LNCAP (cell line): ENCODE results near the gene PCYOX1L.

Source experiments
- TF ChIP-seq, protein P1 (sequence below): fragments of 450-650 bp; IDR thresholded peaks from 2 replicates; pipeline ENCODE4 v1.5.1; 2017; ENCODE audit warnings: mild to moderate bottlenecking

The PCYOX1L gene

DNA sequence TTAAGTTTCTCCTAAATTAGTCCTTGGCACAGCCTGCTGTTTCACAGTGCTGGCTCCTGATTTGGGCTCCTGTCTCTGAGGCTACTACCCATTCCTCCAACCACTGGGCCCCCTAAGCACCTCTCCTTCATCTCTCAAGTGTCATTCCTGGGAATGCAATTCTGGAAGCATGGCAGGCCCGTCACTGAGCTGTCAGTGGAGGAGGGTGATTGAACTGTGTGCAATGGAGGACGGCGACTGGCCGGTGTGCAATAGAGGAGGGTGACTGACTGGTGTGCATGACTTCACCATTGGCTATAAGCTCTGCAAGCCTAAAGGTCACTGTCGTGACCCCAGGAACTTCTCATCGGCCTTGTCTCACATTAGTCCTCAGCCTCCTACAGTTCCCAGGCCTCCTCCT lies 33.7 kb downstream of the PCYOX1L start:
- TF ChIP-seq, protein P1, sequence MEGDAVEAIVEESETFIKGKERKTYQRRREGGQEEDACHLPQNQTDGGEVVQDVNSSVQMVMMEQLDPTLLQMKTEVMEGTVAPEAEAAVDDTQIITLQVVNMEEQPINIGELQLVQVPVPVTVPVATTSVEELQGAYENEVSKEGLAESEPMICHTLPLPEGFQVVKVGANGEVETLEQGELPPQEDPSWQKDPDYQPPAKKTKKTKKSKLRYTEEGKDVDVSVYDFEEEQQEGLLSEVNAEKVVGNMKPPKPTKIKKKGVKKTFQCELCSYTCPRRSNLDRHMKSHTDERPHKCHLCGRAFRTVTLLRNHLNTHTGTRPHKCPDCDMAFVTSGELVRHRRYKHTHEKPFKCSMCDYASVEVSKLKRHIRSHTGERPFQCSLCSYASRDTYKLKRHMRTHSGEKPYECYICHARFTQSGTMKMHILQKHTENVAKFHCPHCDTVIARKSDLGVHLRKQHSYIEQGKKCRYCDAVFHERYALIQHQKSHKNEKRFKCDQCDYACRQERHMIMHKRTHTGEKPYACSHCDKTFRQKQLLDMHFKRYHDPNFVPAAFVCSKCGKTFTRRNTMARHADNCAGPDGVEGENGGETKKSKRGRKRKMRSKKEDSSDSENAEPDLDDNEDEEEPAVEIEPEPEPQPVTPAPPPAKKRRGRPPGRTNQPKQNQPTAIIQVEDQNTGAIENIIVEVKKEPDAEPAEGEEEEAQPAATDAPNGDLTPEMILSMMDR, result no peak

DNA sequence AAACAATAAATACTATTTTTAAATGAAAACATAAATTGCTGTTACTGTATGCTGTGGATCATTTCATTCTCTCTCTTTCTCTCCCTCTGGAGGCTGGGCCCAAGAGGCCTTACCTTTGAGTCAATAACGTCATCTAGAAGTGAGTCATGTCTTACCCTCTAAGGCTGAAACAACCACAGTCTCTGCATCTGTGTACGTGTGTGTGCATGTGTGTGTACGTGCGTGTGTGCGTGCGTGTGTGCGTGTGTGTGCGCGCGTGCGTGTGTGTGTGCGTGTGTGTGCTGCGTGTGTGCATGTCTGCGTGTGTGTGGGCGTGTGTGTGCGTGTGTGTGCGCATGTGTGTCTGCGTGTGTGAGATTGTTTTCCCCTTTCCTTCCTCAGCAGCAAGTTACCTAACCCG lies 34.9 kb downstream of the PCYOX1L start:
- TF ChIP-seq, protein P1, result no peak

DNA sequence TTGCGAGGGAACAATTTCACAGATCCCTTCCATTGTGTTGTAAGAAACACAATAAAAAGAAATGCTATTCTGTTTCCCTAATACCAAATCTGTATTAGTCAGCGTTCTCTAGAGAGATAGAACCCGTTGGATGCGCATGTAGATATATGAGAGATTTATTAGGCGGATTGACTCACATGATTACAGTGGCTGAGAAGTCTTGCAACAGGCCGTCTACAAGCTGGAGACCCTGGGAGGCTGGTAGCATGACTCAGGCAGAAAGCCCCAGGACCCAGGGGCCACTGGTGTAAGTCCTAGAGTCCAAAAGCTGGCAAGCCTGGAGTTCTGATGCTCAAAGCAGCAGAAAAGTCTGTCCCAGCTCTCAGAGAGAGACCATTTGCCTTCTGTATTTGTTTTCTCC lies 39.7 kb downstream of the PCYOX1L start:
- TF ChIP-seq, protein P1, result no peak

DNA sequence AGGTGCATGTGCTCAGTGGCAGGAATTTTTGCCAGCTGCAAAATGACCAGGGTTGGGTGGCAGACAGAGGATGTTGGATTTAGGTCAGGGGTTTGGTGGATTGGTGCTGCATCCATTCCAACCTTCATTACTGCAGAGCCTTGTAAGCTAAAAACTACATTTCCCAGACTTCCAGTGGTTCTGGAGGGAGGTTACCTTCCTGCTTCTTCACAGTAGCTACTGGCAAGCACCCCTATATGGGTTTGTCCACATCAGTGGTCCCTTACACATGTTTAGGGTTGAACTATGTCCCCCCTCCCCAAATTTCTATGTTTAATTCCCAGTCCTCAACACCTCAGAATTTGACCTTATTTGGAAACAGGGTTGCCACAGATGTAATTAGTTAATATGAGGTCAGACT lies 41.9 kb downstream of the PCYOX1L start:
- TF ChIP-seq, protein P1, result no peak

DNA sequence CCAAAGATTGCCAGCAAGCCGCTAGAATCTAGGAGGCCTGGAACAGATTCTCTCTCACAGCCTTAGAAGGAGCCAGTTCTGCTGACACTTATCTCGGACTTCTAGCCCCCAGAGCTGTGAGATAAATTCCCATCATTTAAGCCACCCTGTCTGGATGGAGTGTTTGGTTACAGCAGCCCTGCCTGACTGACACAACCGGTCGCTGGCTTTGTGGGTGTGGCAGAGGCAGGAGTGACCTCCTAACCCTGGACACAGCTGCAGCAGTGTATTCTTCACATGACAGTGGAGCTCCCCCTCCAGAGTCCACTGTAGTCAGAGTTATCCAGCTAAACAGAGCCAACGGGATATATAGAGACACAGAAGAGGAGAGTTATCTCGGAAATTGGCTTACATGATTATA lies 42.5 kb downstream of the PCYOX1L start:
- TF ChIP-seq, protein P1, result no peak

DNA sequence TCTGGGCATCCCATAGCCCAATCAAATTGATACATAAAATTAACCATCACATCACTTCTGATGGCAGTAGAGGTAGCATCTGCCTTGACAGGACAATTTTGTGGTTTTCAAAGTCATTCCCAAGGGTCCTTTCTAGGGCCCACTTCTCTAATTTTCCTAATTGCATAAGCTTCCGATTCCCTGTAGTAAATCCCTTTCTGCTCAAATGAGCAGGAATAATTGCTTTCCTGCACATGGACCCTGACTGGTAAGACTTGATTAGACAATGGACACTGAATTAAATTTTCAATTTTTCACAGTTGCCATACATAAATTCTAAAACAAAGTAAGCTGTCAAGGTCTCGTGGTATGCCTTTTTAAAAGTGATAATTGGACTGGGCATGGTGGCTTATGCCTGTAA lies 43.2 kb downstream of the PCYOX1L start:
- TF ChIP-seq, protein P1, result no peak

DNA sequence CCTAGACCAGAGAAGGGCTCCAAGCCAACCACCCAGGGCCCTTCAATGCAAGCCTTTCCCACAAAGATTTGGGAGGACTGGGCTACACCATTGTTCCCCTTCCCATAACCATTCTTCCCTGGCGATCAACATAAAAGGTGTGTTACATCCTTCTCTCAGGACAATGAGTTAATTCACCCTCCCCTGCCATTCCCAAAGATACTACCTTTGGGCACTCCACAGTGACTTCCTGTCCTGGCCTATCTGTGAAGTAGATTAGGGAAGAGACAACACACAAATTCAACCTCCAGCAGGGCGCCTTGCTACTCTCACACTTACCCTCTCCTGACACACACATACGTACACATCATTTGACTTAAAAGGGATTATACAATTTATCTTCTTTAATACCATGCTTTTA lies 44.4 kb downstream of the PCYOX1L start:
- TF ChIP-seq, protein P1, result no peak
